SK-N-MC (cell line): Measurements from ENCODE around the gene CXCR6.

Experiments used
- EZH2 ChIP-seq: fragments of 200-600 bp; sonication (generic); IDR thresholded peaks from one replicate; pipeline ENCODE4 v1.6.1; 2017; ENCODE audit warnings: antibody characterized with exemption
- POLR2AphosphoS5 ChIP-seq: IDR thresholded peaks from 2 replicates; pipeline ENCODE4 v1.6.1; 2012; ENCODE audit warnings: mild to moderate bottlenecking, low read depth, low read length, borderline replicate concordance

DNA sequence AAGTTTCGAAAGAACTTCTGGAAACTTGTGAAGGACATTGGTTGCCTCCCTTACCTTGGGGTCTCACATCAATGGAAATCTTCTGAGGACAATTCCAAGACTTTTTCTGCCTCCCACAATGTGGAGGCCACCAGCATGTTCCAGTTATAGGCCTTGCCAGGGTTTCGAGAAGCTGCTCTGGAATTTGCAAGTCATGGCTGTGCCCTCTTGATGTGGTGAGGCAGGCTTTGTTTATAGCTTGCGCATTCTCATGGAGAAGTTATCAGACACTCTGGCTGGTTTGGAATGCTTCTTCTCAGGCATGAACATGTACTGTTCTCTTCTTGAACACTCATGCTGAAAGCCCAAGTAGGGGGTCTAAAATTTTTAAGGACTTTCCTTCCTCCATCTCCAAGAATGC lies 4.1 kb downstream of the CXCR6 start:
- TF ChIP-seq POLR2AphosphoS5 (no peak), EZH2 (no peak)
